A549 treated with AZD2906 at 1 μM for 4 hours (cell line): ENCODE data around the gene STATH. TPM values are rescaled to one million over a fixed set of nuclear protein-coding genes. Genes with fewer than 3 reads are reported as not detected.

Source experiments
- total RNA-seq: library from RNA; stranded (reverse); fragments of 200-300 nt; extraction: Qiagen RNA extraction; gene quantifications from 5 replicates; pipeline ENCODE4 v1.2.3, GENCODE V29; 2022

The STATH gene
- total RNA-seq = not detected in 5 replicates

GRCh38 chr4:69995526-69996016, at the start of gene STATH:
TSS of gene STATH (plus strand) at chr4:69995966. CDS start at chr4:69998438, 2,472 bp downstream.

GRCh38 chr4:69965628-69966027, 30.1 kb upstream of the STATH start, which contains the start of gene CSN2:
TSS of gene CSN2 (minus strand) at chr4:69965728. CDS start at chr4:69960995, 4,733 bp downstream.

GRCh38 chr4:70028159-70028558, 32.4 kb downstream of the STATH start, which contains the start of gene HTN3:
TSS of gene HTN3 (plus strand) at chr4:70028459. CDS start at chr4:70030741, 2,282 bp downstream.

GRCh38 chr4:70050138-70050537, 54.4 kb downstream of the STATH start, which contains the start of gene HTN1:
TSS of gene HTN1 (plus strand) at chr4:70050438. CDS start at chr4:70053077, 2,639 bp downstream.

Other genes with a start within 250 kb of the STATH start
- gene SULT1B1, start 235.3 kb upstream of the STATH start, total RNA-seq = 0.01 to 0.04 TPM (median 0.03 TPM) in 5 replicates
- gene SULT1E1, start 135.8 kb upstream of the STATH start, total RNA-seq = not detected in 5 replicates
- not detected in 5 replicates for gene CSN1S1, start 64.9 kb upstream of the STATH start, total RNA-seq
- not detected in 5 replicates for gene CSN2, start 30.2 kb upstream of the STATH start, total RNA-seq
- gene HTN3, start 32.5 kb downstream of the STATH start, total RNA-seq = not detected in 5 replicates
- not detected in 5 replicates for gene HTN1, start 54.5 kb downstream of the STATH start, total RNA-seq
- not detected in 5 replicates for gene PRR27, start 158.3 kb downstream of the STATH start, total RNA-seq
- gene ODAM, start 199.8 kb downstream of the STATH start, total RNA-seq = not detected in 5 replicates
- not detected in 5 replicates for gene FDCSP, start 230.2 kb downstream of the STATH start, total RNA-seq
- gene CSN3, start 246.6 kb downstream of the STATH start, total RNA-seq = not detected in 5 replicates